ENCODE data around the gene SSTR5. TPM values are rescaled to one million over a fixed set of nuclear protein-coding genes. Genes with fewer than 3 reads are reported as not detected.
"Not testable (repeated sequence)": the region's sequence is repeated elsewhere in the genome, so short reads cannot be mapped to it uniquely, and the experiment has no call there.

SSTR5 gene
- not detected in 2 replicates for polyA plus RNA-seq (2011; rRNA removed)
- polyA minus RNA-seq (2011; rRNA and poly(A)+ RNA removed), result not detected in 2 replicates

DNA sequence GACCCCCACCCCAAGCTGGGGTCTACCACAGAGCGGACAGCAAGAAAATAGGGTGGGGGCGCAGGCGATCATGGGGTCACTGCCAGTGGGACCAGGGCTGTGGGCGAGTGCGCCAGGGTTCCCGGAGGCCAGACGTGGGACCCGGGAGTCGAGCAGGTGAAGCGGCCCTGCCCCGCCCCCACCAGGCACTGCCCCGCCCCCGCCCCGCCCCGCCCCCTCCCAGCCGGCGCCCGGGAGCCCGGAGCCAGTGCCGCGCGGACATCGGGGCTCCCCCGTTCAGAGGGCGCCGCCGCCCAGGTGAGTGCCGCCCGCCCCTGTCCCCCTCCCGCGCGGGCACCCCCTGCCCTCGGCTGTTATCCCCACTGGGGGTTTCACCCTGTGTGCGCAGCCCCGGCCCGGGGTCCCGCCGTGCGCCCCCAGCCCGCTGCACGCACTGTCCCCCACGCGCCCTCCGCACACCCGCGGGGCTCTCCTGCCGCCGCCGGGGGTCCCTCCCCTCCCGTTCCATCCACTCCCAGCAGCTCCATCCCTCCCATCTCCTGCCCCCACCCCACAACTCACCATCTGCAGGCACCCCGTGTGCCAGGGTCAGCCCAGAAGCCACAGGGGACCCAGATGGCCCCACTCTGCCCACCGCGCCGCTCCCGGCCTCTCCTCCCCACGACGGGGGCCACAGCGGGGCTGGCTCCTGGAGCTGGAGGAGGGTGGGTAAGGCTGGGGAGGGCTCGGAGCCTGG lies at the start of gene SSTR5:
SSTR5 (plus strand) TSS at position 222 of the 736 bp plus-strand sequence. CDS start 6,122 bp downstream, outside the sequence.
- Histone ChIP-seq H3K4me3 (ENCODE audit: low read depth, low read length) (no peak within 1 kb of the TSS), H3K27me3 (ENCODE audit: control insufficient read depth, insufficient read depth, low read length) (peaks cover 3% of the 10 kb centered on the region), H3K36me3 (ENCODE audit: control insufficient read depth, insufficient read depth, low read length) (no peaks in the 10 kb centered on the region)
- DNase-seq (ENCODE audit: low read depth), result no peak
- TF ChIP-seq CTCF (IDR thresholded peaks at IDR 0.05; ENCODE audit: insufficient read depth, low read depth, low read length), result no peak
- ChIA-PET POLR2A (no interaction called here), CTCF (interaction anchor here (4.6 kb wide), 1 partner anchor 16 kb away, joined by 32 read pairs; no protein-coding TSS in a partner anchor)

DNA sequence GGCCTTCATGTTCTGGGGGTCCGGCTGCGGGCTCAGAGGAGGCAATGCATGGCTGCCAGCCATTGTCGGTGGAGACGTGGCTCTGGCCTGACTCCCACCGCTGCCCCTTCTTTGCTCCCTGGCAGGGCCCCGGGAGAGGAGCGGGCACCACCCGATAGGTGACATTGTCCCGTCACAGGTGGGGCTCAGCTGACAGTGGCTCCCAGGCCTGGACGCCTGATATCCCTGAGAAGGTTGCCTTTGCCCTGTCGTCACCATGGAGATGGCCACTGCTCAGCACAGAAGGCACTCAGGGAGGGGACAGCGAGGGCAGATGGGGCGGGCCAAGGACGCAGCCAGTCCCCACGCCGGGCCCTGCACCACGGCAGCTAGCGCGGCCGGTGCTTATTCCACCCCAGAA lies 48.4 kb upstream of the SSTR5 start:
- ChIA-PET POLR2A (no interaction called here), CTCF (no interaction called here)
- TF ChIP-seq CTCF (IDR thresholded peaks at IDR 0.05; ENCODE audit: insufficient read depth, low read depth, low read length), result no peak
- H3K4me3 ChIP-seq (ENCODE audit: low read depth, low read length), result no peak overlapping the region
- no peaks in the 10 kb centered on the region for H3K36me3 ChIP-seq (ENCODE audit: control insufficient read depth, insufficient read depth, low read length)
- no peak for DNase-seq (ENCODE audit: low read depth)
- 0 out of 2 replicates have a peak, but pooled peaks cover 2% of the 10 kb centered on the region for H3K27me3 ChIP-seq (ENCODE audit: control insufficient read depth, insufficient read depth, low read length)

- CTCF ChIA-PET; DNase-seq (ENCODE audit: low read depth); H3K36me3 ChIP-seq (ENCODE audit: control insufficient read depth, insufficient read depth, low read length); POLR2A ChIA-PET; H3K4me3 ChIP-seq (ENCODE audit: low read depth, low read length); H3K27me3 ChIP-seq (ENCODE audit: control insufficient read depth, insufficient read depth, low read length): not testable (repeated sequence)
Observed at GRCh38 chr16:1025183-1025809, 47.3 kb upstream of the SSTR5 start.

GRCh38 chr16:1026057-1026783 lies 46.3 kb upstream of the SSTR5 start:
- no peak for DNase-seq (ENCODE audit: low read depth)
- Histone ChIP-seq H3K36me3 (ENCODE audit: control insufficient read depth, insufficient read depth, low read length) (no peaks in the 10 kb centered on the region), H3K4me3 (ENCODE audit: low read depth, low read length) (no peak overlapping the region), H3K27me3 (ENCODE audit: control insufficient read depth, insufficient read depth, low read length) (0 out of 2 replicates have a peak, but pooled peaks cover 2% of the 10 kb centered on the region)
- ChIA-PET POLR2A (no interaction called here), CTCF (interaction anchor here (0.7 kb wide), 1 partner anchor 18 kb away, joined by 3 read pairs; no protein-coding TSS in a partner anchor)
- no peak for TF ChIP-seq CTCF (IDR thresholded peaks at IDR 0.05; ENCODE audit: insufficient read depth, low read depth, low read length)

DNA sequence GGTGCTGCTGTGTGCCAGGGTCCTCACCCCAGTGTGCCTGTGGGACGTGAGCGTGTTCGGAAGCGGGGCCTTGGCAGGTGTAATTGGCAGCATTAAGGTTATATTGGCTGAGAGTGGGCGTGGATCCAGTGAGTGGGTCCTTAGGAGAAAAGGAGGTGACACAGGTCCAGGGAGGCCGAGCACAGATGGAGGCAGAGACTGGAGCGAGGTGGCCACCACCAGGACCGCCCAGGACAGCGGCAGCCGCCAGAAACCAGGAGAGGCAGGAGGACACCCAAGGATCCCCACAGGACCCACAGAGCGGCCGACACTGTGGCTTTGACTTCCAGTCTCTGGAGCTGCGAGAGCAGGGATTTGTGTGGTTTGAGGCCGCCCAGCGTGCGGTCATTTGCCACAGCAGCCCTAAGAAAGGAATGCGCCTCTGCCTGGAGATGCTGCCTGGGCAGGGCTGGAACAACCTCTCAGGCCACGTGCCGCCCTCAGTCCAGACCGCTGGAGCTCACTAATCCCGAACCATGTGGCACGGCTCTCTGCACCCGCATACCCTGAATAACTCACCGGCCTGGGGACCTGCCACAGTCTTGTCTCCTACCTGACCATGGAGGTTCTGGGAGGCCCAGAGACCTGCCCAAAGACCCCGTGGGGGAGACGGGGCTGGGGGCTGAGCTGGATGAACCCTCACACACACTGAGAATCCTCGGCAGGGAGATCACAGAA lies 45.6 kb upstream of the SSTR5 start:
- no peak overlapping the region for H3K4me3 ChIP-seq (ENCODE audit: low read depth, low read length)
- ChIA-PET CTCF (interaction anchor here (0.7 kb wide), 1 partner anchor 18 kb away, joined by 3 read pairs; no protein-coding TSS in a partner anchor), POLR2A (no interaction called here)
- no peak for DNase-seq (ENCODE audit: low read depth)
- TF ChIP-seq CTCF (IDR thresholded peaks at IDR 0.05; ENCODE audit: insufficient read depth, low read depth, low read length), result no peak
- 0 out of 2 replicates have a peak, but pooled peaks cover 2% of the 10 kb centered on the region for H3K27me3 ChIP-seq (ENCODE audit: control insufficient read depth, insufficient read depth, low read length)
- no peaks in the 10 kb centered on the region for H3K36me3 ChIP-seq (ENCODE audit: control insufficient read depth, insufficient read depth, low read length)

Measured in BJ (cell line).